ENCODE measurements around the gene SETD2. TPM values are rescaled to one million over a fixed set of nuclear protein-coding genes. Genes with fewer than 3 reads are reported as not detected.

The SETD2 gene
- total and polyA plus RNA-seq, 9 of the 15 experiments (the other 6 are each of a cell fraction or from before 2014, with no cell fraction given) = 8.2 to 44.0 (median 33.6) TPM

- peaks cover 78% of the 10 kb centered on the region for H3K36me3 ChIP-seq (ENCODE audit: control insufficient read depth, insufficient read depth, low read length)
- intact Hi-C loops (cut with micrococcal nuclease) = no loop called here
- no peak for TF ChIP-seq RBM15 (IDR thresholded peaks at IDR 0.05; ENCODE audit: insufficient read depth, low read length)
- no peak for TF ChIP-seq PTTG1 (tag; IDR thresholded peaks at IDR 0.05; ENCODE audit: low read depth)
- TF ChIP-seq, protein P1, sequence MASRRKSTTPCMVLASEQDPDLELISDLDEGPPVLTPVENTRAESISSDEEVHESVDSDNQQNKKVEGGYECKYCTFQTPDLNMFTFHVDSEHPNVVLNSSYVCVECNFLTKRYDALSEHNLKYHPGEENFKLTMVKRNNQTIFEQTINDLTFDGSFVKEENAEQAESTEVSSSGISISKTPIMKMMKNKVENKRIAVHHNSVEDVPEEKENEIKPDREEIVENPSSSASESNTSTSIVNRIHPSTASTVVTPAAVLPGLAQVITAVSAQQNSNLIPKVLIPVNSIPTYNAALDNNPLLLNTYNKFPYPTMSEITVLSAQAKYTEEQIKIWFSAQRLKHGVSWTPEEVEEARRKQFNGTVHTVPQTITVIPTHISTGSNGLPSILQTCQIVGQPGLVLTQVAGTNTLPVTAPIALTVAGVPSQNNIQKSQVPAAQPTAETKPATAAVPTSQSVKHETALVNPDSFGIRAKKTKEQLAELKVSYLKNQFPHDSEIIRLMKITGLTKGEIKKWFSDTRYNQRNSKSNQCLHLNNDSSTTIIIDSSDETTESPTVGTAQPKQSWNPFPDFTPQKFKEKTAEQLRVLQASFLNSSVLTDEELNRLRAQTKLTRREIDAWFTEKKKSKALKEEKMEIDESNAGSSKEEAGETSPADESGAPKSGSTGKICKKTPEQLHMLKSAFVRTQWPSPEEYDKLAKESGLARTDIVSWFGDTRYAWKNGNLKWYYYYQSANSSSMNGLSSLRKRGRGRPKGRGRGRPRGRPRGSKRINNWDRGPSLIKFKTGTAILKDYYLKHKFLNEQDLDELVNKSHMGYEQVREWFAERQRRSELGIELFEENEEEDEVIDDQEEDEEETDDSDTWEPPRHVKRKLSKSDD (conservative IDR thresholded peaks at IDR 0.05; ENCODE audit: low read length) = no peak
- TF ChIP-seq SLC30A9 (CRISPR knock-in tag; IDR thresholded peaks at IDR 0.05) = no peak
- TF ChIP-seq, protein P2, sequence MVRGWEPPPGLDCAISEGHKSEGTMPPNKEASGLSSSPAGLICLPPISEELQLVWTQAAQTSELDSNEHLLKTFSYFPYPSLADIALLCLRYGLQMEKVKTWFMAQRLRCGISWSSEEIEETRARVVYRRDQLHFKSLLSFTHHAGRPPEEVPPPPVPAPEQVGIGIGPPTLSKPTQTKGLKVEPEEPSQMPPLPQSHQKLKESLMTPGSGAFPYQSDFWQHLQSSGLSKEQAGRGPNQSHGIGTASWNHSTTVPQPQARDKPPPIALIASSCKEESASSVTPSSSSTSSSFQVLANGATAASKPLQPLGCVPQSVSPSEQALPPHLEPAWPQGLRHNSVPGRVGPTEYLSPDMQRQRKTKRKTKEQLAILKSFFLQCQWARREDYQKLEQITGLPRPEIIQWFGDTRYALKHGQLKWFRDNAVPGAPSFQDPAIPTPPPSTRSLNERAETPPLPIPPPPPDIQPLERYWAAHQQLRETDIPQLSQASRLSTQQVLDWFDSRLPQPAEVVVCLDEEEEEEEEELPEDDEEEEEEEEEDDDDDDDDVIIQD (CRISPR knock-in tag; IDR thresholded peaks at IDR 0.05) = no peak
- TF ChIP-seq HMGN3 (IDR thresholded peaks at IDR 0.05; ENCODE audit: borderline replicate concordance, extremely low read depth, insufficient read length, low read depth, low read length) = no peak
- TF ChIP-seq, protein P3, sequence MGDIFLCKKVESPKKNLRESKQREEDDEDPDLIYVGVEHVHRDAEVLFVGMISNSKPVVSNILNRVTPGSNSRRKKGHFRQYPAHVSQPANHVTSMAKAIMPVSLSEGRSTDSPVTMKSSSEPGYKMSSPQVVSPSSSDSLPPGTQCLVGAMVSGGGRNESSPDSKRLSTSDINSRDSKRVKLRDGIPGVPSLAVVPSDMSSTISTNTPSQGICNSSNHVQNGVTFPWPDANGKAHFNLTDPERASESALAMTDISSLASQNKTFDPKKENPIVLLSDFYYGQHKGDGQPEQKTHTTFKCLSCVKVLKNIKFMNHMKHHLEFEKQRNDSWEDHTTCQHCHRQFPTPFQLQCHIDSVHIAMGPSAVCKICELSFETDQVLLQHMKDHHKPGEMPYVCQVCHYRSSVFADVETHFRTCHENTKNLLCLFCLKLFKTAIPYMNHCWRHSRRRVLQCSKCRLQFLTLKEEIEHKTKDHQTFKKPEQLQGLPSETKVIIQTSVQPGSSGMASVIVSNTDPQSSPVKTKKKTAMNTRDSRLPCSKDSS (IDR thresholded peaks at IDR 0.05; ENCODE audit: low read depth, partially characterized antibody) = no peak
- TF ChIP-seq RERE (CRISPR knock-in tag; IDR thresholded peaks at IDR 0.05; ENCODE audit: borderline replicate concordance) = no peak
- no peak for TF ChIP-seq XRCC3 (IDR thresholded peaks at IDR 0.05)
- TF ChIP-seq MCM3 (IDR thresholded peaks at IDR 0.05) = no peak
- TF ChIP-seq SMARCB1 (IDR thresholded peaks at IDR 0.05; ENCODE audit: insufficient read length, low read depth) = no peak
These were observed 54.5 kb downstream of the SETD2 start for GRCh38 chr3:47109393-47109792.

More at GRCh38 chr3:47109393-47109792, 54.5 kb downstream of the SETD2 start:
- H2AFZ ChIP-seq (ENCODE audit: low read depth, low read length) = no peak overlapping the region
- POLR2A ChIA-PET = interaction anchor here (0.6 to 2.1 kb wide), 5 partner anchors 10 to 115 kb away, joined by 3 to 5 read pairs (median 3); no protein-coding TSS in a partner anchor
- ATAC-seq (no peak; the same call in 2 of the 3 replicates), FAIRE-seq (no peak), DNase-seq (ENCODE audit: extremely low read depth in 1 of 4, low spot score in 3 of 4) (no peak)
- CTCF ChIA-PET (ENCODE audit: low intra/inter-chr PET ratio) = no interaction called here
- H3K9me1 ChIP-seq (ENCODE audit: control insufficient read depth, insufficient read depth, low read length) = no peaks in the 10 kb centered on the region
- no TSS peak for BruUV-seq (replicated peaks)
- no peaks in the 10 kb centered on the region for H3K9me3 ChIP-seq (replicated peaks; ENCODE audit: control insufficient read depth, insufficient read depth, low read depth, low read length)
- no peak overlapping the region for H3K9ac ChIP-seq (ENCODE audit: insufficient read depth in 1 of 2, low read depth in 2 of 2, low read length in 2 of 2)
- H3K79me2 ChIP-seq (ENCODE audit: control insufficient read depth, insufficient read depth, low read length) = no peaks in the 10 kb centered on the region
- H3K4me1 ChIP-seq (replicated peaks in 1 of 2; ENCODE audit: control insufficient read depth in 2 of 2, insufficient read depth in 2 of 2, low read length in 2 of 2) = no peaks in the 10 kb centered on the region
- H3K4me2 ChIP-seq (ENCODE audit: insufficient read depth, low read length) = no peak overlapping the region
- H3K27ac ChIP-seq (ENCODE audit: extremely low read depth, low read depth, low read length) = no peak overlapping the region
- H3K4me3 ChIP-seq = no peak overlapping the region
- WGBS (ENCODE audit: insufficient coverage, low coverage, missing lambda C conversion rate) = 89% methylated on average over 9 of the region's 9 CpGs
- no peaks in the 10 kb centered on the region for H4K20me1 ChIP-seq (replicated peaks; ENCODE audit: control insufficient read depth, insufficient read depth, low read length)
- in situ Hi-C loops (cut with MboI) = no loop called here
- H3K27me3 ChIP-seq (ENCODE audit: control insufficient read depth in 2 of 2, insufficient read depth in 2 of 2, low read length in 2 of 2) = no peaks in the 10 kb centered on the region
